HEK293 (cell line): Measurements from ENCODE around the gene TFB2M.

Experiments used
- CTCF ChIA-PET: fragments of 350-600 bp; formaldehyde crosslinking; extraction: SDS; loops from one replicate; lab custom pipeline; 2021; ENCODE audit warnings: antibody characterized with exemption; lab: Yijun Ruan, JAX
- POLR2A ChIA-PET: fragments of 300-600 bp; formaldehyde crosslinking; extraction: SDS; loops from one replicate; lab custom pipeline; 2020; ENCODE audit warnings: antibody characterized with exemption, inconsistent platforms; lab: Yijun Ruan, JAX
- H3K27ac ChIP-seq: fragments of 200-500 bp; sonication (Bioruptor generic); 2 replicates; pipeline ENCODE4 v1.5.1; 2014; ENCODE audit warnings: low read depth, low read length, control low read depth, inconsistent platforms; ENCODE audit errors: extremely low read depth
- H3K36me3 ChIP-seq, 2 experiments: fragments of 200-500 bp in 1 of 2; sonication (Bioruptor generic) in 1 of 2; 1 replicate in 1 of 2; 2 replicates in 1 of 2; pipeline ENCODE4 v1.5.1; 2014 to 2017; ENCODE audit warnings: inconsistent platforms in 2 of 2, low read length in 2 of 2; ENCODE audit not compliant: control insufficient read depth in 2 of 2, insufficient read depth in 1 of 2
- H3K4me1 ChIP-seq: fragments of 200-500 bp; sonication (Bioruptor generic); 2 replicates; pipeline ENCODE4 v1.5.1; 2014; ENCODE audit warnings: mild to moderate bottlenecking, low read length, inconsistent platforms; ENCODE audit not compliant: control insufficient read depth, insufficient read depth
- H3K4me3 ChIP-seq: 2 replicates; pipeline ENCODE4 v1.5.1; 2011; ENCODE audit warnings: low read depth, mild to moderate bottlenecking, control low read depth, low read length, moderate library complexity
- H3K9me3 ChIP-seq: fragments of 200-500 bp; sonication (Bioruptor generic); 2 replicates; pipeline ENCODE4 v1.5.1; 2014; ENCODE audit warnings: low read depth, low read length, inconsistent platforms; ENCODE audit not compliant: control insufficient read depth, insufficient read depth
- HOXD13 ChIP-seq: sonication (generic); formaldehyde crosslinking; IDR thresholded peaks from 2 replicates; pipeline ENCODE4 v1.8.0; 2022; ENCODE audit warnings: missing genetic modification reagents, borderline replicate concordance
- KLF9 ChIP-seq: fragments of 450-650 bp; formaldehyde crosslinking; IDR thresholded peaks from 2 replicates; pipeline ENCODE4 v1.5.1; 2016; ENCODE audit warnings: missing biosample characterization, missing genetic modification characterization, low read depth
- MZF1 ChIP-seq: fragments of 450-650 bp; formaldehyde crosslinking; IDR thresholded peaks from 2 replicates; pipeline ENCODE4 v1.5.1; 2017; ENCODE audit warnings: missing biosample characterization, missing genetic modification characterization, borderline replicate concordance
- OVOL3 ChIP-seq: fragments of 450-650 bp; formaldehyde crosslinking; IDR thresholded peaks from 2 replicates; pipeline ENCODE4 v1.5.1; 2016; ENCODE audit warnings: missing biosample characterization, missing genetic modification characterization
- ZBTB17 ChIP-seq: fragments of 450-650 bp; formaldehyde crosslinking; IDR thresholded peaks from 2 replicates; pipeline ENCODE4 v1.5.1; 2016; ENCODE audit warnings: missing biosample characterization, missing genetic modification characterization
- ZNF155 ChIP-seq: fragments of 450-650 bp; formaldehyde crosslinking; IDR thresholded peaks from 2 replicates; pipeline ENCODE4 v1.5.1; 2016; ENCODE audit warnings: missing biosample characterization, missing genetic modification characterization
- ZNF184 ChIP-seq: fragments of 450-650 bp; IDR thresholded peaks from 2 replicates; pipeline ENCODE4 v1.5.1; 2018; ENCODE audit warnings: missing biosample characterization, mild to moderate bottlenecking, missing genetic modification characterization
- ZNF2 ChIP-seq: fragments of 450-650 bp; formaldehyde crosslinking; IDR thresholded peaks from 2 replicates; pipeline ENCODE4 v1.5.1; 2016; ENCODE audit warnings: missing biosample characterization, missing genetic modification characterization
- ZNF214 ChIP-seq: fragments of 450-650 bp; formaldehyde crosslinking; IDR thresholded peaks from 2 replicates; pipeline ENCODE4 v1.5.1; 2017; ENCODE audit warnings: missing biosample characterization, mild to moderate bottlenecking, missing genetic modification characterization, borderline replicate concordance
- ZNF221 ChIP-seq: fragments of 450-650 bp; formaldehyde crosslinking; IDR thresholded peaks from 2 replicates; pipeline ENCODE4 v1.5.1; 2017; ENCODE audit warnings: missing biosample characterization, missing genetic modification characterization, borderline replicate concordance
- ZNF223 ChIP-seq: fragments of 450-650 bp; formaldehyde crosslinking; IDR thresholded peaks from 2 replicates; pipeline ENCODE4 v1.5.1; 2016; ENCODE audit warnings: missing biosample characterization, missing genetic modification characterization
- ZNF311 ChIP-seq: fragments of 450-650 bp; formaldehyde crosslinking; IDR thresholded peaks from 2 replicates; pipeline ENCODE4 v1.5.1; 2017; ENCODE audit warnings: missing biosample characterization, missing genetic modification characterization, borderline replicate concordance
- ZNF394 ChIP-seq: fragments of 450-650 bp; formaldehyde crosslinking; IDR thresholded peaks from 2 replicates; pipeline ENCODE4 v1.5.1; 2016; ENCODE audit warnings: missing biosample characterization, missing genetic modification characterization, mild to moderate bottlenecking, moderate library complexity, borderline replicate concordance
- ZNF433 ChIP-seq: fragments of 450-650 bp; formaldehyde crosslinking; IDR thresholded peaks from 2 replicates; pipeline ENCODE4 v1.5.1; 2016; ENCODE audit warnings: missing biosample characterization, missing genetic modification characterization, low read depth
- ZNF514 ChIP-seq: fragments of 450-650 bp; formaldehyde crosslinking; IDR thresholded peaks from 2 replicates; pipeline ENCODE4 v1.5.1; 2016; ENCODE audit warnings: missing biosample characterization, missing genetic modification characterization
- ZNF561 ChIP-seq: fragments of 450-650 bp; IDR thresholded peaks from 2 replicates; pipeline ENCODE4 v1.5.1; 2018; ENCODE audit warnings: missing biosample characterization, missing genetic modification characterization, borderline replicate concordance
- ZNF629 ChIP-seq: fragments of 450-650 bp; formaldehyde crosslinking; IDR thresholded peaks from 2 replicates; pipeline ENCODE4 v1.5.1; 2017; ENCODE audit warnings: missing biosample characterization, missing genetic modification characterization
- ZNF76 ChIP-seq: fragments of 450-650 bp; formaldehyde crosslinking; IDR thresholded peaks from 2 replicates; pipeline ENCODE4; 2016; ENCODE audit warnings: low read depth, missing biosample characterization, missing genetic modification characterization, borderline replicate concordance
- TF ChIP-seq, protein P1 (sequence below): fragments of 450-650 bp; formaldehyde crosslinking; IDR thresholded peaks from 2 replicates; pipeline ENCODE4 v1.5.1; 2017; ENCODE audit warnings: missing biosample characterization, missing genetic modification characterization
- TF ChIP-seq, protein P2 (sequence below): fragments of 450-650 bp; formaldehyde crosslinking; IDR thresholded peaks from 2 replicates; pipeline ENCODE4 v1.5.1; 2016; ENCODE audit warnings: missing biosample characterization, missing genetic modification characterization
- TF ChIP-seq, protein P3 (sequence below): fragments of 450-650 bp; formaldehyde crosslinking; IDR thresholded peaks from 2 replicates; pipeline ENCODE4 v1.5.1; 2016; ENCODE audit warnings: missing biosample characterization, missing genetic modification characterization
- TF ChIP-seq, protein P4 (sequence below): fragments of 450-650 bp; formaldehyde crosslinking; IDR thresholded peaks from 2 replicates; pipeline ENCODE4 v1.5.1; 2016; ENCODE audit warnings: missing biosample characterization, missing genetic modification characterization
- TF ChIP-seq, protein P5 (sequence below): fragments of 450-650 bp; formaldehyde crosslinking; IDR thresholded peaks from 2 replicates; pipeline ENCODE4 v1.5.1; 2016; ENCODE audit warnings: missing biosample characterization, missing genetic modification characterization

The TFB2M gene

DNA sequence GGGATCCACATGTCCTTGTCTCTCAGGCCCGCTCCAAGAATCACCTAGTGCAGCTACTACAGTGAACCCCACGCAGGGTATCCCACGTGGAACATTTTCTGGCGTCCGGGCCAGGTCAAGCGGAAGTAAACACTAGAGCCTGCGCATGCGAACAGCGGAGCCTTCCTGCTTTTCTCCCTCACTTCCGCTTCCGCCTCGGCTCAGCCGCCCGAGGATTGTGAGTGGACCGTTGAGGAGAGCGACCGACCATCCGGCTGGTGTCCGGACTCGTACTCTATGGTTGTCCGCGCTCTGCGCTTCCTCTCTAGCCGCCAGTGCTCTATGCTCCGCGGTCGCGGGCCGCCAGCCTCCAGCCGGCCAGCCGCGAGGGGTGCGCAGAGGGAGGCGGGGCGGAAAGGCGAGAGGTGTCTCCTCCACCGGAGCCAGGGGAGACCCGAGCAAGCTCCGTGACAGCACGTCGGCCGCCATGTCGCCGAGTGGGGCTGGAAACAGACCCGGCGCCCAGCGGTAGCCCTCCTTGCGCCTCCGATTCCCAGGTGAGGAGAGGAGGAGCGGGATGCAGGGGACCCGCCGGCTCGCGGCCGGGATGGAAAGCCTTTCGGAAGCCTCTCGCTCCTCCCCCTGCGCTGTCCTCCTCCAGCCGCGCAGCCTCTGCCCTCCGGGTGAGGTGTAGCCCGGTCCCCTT, at the start of gene TFB2M, which contains the start of gene CNST (continued):
- peak; percentile 60 for TF ChIP-seq KLF9
- TF ChIP-seq ZNF184 (tag by site-specific recombination), result no peak
- no peak for TF ChIP-seq OVOL3 (tag by site-specific recombination)
- peak; percentile 39; the same call in 1 of the 2 replicates for TF ChIP-seq ZBTB17 (tag by site-specific recombination)
- peak; percentile 15; the same call in 1 of the 2 replicates for TF ChIP-seq ZNF76
- TF ChIP-seq ZNF629, result peak; percentile 35; the same call in 1 of the 2 replicates

DNA sequence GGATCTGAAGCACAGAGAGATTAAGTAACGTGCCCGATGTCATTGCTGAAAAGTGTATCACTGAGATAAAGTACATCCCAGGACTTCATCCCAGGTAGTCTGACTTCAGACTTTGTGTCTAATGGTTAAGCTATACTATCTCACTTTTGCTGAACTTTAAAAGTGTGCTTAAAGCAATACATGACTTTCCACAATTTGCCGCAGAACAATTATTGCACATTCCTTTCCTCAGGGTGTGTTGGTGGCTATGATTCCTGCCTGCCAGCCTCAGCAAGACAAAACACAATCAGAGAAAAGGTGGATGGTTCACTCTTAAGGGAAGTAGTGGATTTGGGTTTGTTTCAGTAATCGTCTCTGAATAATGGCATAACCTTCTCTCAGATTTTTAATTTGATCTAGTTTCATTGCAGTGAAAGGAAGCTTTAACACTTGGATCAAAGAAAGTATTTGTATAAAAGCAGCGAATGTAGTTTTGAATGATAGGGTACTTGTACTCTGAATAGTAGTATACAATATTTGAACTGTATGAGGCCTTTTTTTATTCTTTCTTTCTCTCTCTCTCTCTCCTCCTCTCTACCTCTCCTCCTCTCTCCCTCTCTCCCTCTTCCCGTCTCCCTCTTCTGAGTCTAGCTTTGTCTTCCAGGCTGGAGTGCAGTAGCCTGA, 47.2 kb upstream of the TFB2M start:
- TF ChIP-seq ZNF223 (tag by site-specific recombination) (no peak), ZNF561 (tag by site-specific recombination) (no peak), ZNF311 (tag by site-specific recombination) (no peak), ZNF155 (no peak), ZNF214 (tag by site-specific recombination) (no peak), ZNF394 (tag by site-specific recombination) (no peak), ZNF514 (tag by site-specific recombination) (no peak), MZF1 (tag by site-specific recombination) (no peak), HOXD13 (CRISPR knock-in tag) (no peak), ZNF221 (tag by site-specific recombination) (no peak), ZNF2 (tag by site-specific recombination) (no peak), ZNF433 (tag by site-specific recombination) (no peak)
- TF ChIP-seq, protein P1, sequence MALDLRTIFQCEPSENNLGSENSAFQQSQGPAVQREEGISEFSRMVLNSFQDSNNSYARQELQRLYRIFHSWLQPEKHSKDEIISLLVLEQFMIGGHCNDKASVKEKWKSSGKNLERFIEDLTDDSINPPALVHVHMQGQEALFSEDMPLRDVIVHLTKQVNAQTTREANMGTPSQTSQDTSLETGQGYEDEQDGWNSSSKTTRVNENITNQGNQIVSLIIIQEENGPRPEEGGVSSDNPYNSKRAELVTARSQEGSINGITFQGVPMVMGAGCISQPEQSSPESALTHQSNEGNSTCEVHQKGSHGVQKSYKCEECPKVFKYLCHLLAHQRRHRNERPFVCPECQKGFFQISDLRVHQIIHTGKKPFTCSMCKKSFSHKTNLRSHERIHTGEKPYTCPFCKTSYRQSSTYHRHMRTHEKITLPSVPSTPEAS (tag by site-specific recombination), result no peak
- TF ChIP-seq, protein P2, sequence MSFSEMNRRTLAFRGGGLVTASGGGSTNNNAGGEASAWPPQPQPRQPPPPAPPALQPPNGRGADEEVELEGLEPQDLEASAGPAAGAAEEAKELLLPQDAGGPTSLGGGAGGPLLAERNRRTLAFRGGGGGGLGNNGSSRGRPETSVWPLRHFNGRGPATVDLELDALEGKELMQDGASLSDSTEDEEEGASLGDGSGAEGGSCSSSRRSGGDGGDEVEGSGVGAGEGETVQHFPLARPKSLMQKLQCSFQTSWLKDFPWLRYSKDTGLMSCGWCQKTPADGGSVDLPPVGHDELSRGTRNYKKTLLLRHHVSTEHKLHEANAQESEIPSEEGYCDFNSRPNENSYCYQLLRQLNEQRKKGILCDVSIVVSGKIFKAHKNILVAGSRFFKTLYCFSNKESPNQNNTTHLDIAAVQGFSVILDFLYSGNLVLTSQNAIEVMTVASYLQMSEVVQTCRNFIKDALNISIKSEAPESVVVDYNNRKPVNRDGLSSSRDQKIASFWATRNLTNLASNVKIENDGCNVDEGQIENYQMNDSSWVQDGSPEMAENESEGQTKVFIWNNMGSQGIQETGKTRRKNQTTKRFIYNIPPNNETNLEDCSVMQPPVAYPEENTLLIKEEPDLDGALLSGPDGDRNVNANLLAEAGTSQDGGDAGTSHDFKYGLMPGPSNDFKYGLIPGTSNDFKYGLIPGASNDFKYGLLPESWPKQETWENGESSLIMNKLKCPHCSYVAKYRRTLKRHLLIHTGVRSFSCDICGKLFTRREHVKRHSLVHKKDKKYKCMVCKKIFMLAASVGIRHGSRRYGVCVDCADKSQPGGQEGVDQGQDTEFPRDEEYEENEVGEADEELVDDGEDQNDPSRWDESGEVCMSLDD (tag by site-specific recombination), result no peak
- TF ChIP-seq, protein P3, sequence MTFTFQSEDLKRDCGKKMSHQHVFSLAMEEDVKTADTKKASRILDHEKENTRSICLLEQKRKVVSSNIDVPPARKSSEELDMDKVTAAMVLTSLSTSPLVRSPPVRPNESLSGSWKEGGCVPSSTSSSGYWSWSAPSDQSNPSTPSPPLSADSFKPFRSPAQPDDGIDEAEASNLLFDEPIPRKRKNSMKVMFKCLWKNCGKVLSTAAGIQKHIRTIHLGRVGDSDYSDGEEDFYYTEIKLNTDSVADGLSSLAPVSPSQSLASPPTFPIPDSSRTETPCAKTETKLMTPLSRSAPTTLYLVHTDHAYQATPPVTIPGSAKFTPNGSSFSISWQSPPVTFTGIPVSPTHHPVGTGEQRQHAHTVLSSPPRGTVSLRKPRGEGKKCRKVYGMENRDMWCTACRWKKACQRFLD (tag by site-specific recombination), result no peak
- TF ChIP-seq, protein P4, sequence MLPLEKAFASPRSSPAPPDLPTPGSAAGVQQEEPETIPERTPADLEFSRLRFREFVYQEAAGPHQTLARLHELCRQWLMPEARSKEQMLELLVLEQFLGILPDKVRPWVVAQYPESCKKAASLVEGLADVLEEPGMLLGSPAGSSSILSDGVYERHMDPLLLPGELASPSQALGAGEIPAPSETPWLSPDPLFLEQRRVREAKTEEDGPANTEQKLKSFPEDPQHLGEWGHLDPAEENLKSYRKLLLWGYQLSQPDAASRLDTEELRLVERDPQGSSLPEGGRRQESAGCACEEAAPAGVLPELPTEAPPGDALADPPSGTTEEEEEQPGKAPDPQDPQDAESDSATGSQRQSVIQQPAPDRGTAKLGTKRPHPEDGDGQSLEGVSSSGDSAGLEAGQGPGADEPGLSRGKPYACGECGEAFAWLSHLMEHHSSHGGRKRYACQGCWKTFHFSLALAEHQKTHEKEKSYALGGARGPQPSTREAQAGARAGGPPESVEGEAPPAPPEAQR (tag by site-specific recombination), result no peak
- TF ChIP-seq, protein P5, sequence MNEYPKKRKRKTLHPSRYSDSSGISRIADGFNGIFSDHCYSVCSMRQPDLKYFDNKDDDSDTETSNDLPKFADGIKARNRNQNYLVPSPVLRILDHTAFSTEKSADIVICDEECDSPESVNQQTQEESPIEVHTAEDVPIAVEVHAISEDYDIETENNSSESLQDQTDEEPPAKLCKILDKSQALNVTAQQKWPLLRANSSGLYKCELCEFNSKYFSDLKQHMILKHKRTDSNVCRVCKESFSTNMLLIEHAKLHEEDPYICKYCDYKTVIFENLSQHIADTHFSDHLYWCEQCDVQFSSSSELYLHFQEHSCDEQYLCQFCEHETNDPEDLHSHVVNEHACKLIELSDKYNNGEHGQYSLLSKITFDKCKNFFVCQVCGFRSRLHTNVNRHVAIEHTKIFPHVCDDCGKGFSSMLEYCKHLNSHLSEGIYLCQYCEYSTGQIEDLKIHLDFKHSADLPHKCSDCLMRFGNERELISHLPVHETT (tag by site-specific recombination), result no peak
- CTCF ChIA-PET, result no interaction called here
- H3K4me3 ChIP-seq, result no peak overlapping the region
- POLR2A ChIA-PET, result no interaction called here
- H3K4me1 ChIP-seq, result no peaks in the 10 kb centered on the region
- no peaks in the 10 kb centered on the region for H3K36me3 ChIP-seq
- H3K9me3 ChIP-seq, result no peaks in the 10 kb centered on the region
- no peak overlapping the region for H3K27ac ChIP-seq
